Neutrophil (primary cell): Measurements from ENCODE around the gene ANKRD44.

Source experiments
- H3K27ac ChIP-seq: fragments of 200-600 bp; sonication (generic); 2 replicates; pipeline ENCODE4 v1.5.1; 2016; ENCODE audit warnings: mild to moderate bottlenecking, moderate library complexity
- H3K27me3 ChIP-seq: fragments of 200-600 bp; sonication (generic); 2 replicates; pipeline ENCODE4 v1.6.0; 2016; ENCODE audit warnings: mild to moderate bottlenecking
- H3K36me3 ChIP-seq: fragments of 200-600 bp; sonication (generic); 2 replicates; pipeline ENCODE4 v1.5.1; 2017
- H3K4me1 ChIP-seq, 2 experiments: fragments of 200-600 bp in 1 of 2; sonication (generic) in 1 of 2; 1 replicate in 1 of 2; 2 replicates in 1 of 2; pipeline versions ENCODE4 v1.5.1 to v1.6.1; 2013 to 2016; ENCODE audit warnings: low read depth in 1 of 2, low read length in 1 of 2, mild to moderate bottlenecking in 1 of 2, moderate library complexity in 1 of 2; ENCODE audit not compliant: control insufficient read depth in 1 of 2, insufficient read depth in 1 of 2
- H3K4me3 ChIP-seq, 2 experiments: fragments of 200-600 bp in 1 of 2; sonication (generic) in 1 of 2; 1 replicate in 1 of 2; 2 replicates in 1 of 2; pipeline ENCODE4 v1.5.1; 2013 to 2016; ENCODE audit warnings: low read depth in 1 of 2, low read length in 1 of 2, mild to moderate bottlenecking in 1 of 2, moderate library complexity in 1 of 2
- H3K9me3 ChIP-seq: fragments of 200-600 bp; sonication (generic); 2 replicates; pipeline ENCODE4 v1.5.1; 2016
- TF ChIP-seq, protein P1 (sequence below): fragments of 200-600 bp; sonication (generic); IDR thresholded peaks from 2 replicates; pipeline ENCODE4 v1.5.1; 2016; ENCODE audit warnings: antibody characterized with exemption

Gene ANKRD44

GRCh38 chr2:197310271-197310985 lies at the start of gene ANKRD44:
Gene ANKRD44 (minus strand): TSS chr2:197310780. CDS start chr2:197310604, 176 bp downstream.
- Histone ChIP-seq H3K4me3 (peak within 1 kb of the TSS; percentile 76 to 79), H3K4me1 (peaks cover 48 to 53% of the 10 kb centered on the region in 2 experiments), H3K27ac (peak within 1 kb of the TSS; percentile 99), H3K9me3 (no peaks in the 10 kb centered on the region), H3K36me3 (no peaks in the 10 kb centered on the region), H3K27me3 (no peaks in the 10 kb centered on the region)
- TF ChIP-seq, protein P1, sequence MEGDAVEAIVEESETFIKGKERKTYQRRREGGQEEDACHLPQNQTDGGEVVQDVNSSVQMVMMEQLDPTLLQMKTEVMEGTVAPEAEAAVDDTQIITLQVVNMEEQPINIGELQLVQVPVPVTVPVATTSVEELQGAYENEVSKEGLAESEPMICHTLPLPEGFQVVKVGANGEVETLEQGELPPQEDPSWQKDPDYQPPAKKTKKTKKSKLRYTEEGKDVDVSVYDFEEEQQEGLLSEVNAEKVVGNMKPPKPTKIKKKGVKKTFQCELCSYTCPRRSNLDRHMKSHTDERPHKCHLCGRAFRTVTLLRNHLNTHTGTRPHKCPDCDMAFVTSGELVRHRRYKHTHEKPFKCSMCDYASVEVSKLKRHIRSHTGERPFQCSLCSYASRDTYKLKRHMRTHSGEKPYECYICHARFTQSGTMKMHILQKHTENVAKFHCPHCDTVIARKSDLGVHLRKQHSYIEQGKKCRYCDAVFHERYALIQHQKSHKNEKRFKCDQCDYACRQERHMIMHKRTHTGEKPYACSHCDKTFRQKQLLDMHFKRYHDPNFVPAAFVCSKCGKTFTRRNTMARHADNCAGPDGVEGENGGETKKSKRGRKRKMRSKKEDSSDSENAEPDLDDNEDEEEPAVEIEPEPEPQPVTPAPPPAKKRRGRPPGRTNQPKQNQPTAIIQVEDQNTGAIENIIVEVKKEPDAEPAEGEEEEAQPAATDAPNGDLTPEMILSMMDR, result peak; percentile 82

- Histone ChIP-seq H3K4me3 (no peak overlapping the region), H3K27me3 (no peaks in the 10 kb centered on the region), H3K36me3 (no peaks in the 10 kb centered on the region), H3K9me3 (no peaks in the 10 kb centered on the region), H3K27ac (no peak overlapping the region), H3K4me1 (no peaks in the 10 kb centered on the region)
- TF ChIP-seq, protein P1, result no peak
Measured at GRCh38 chr2:197359859-197360258, 49.3 kb upstream of the ANKRD44 start.

DNA sequence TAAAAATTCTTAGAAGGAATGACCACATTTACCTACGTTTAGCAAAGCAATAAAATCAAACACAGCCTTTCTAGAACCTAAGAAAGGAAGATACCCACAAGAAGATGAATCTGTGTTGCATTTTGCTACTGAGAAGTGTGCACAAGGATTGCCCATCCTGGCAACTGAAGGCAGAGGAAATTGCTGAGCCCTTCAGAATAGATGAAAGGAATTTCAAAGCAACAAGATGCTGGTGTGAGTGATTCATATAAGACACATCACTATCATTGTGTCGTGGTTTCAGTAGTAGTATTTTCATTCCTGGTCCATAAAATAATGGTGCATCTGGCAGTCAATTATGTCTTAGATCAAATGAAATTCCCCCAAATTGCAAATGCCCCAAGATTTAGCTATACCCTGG lies 48.4 kb upstream of the ANKRD44 start:
- Histone ChIP-seq H3K4me3 (no peak overlapping the region), H3K27ac (no peak overlapping the region), H3K36me3 (no peaks in the 10 kb centered on the region), H3K4me1 (no peaks in the 10 kb centered on the region), H3K27me3 (no peaks in the 10 kb centered on the region), H3K9me3 (no peaks in the 10 kb centered on the region)
- TF ChIP-seq, protein P1, result no peak

- no peaks in the 10 kb centered on the region for H3K27me3 ChIP-seq
- TF ChIP-seq, protein P1, result no peak
- no peaks in the 10 kb centered on the region for H3K4me1 ChIP-seq
- H3K27ac ChIP-seq, result no peak overlapping the region
- H3K36me3 ChIP-seq, result no peaks in the 10 kb centered on the region
- H3K4me3 ChIP-seq, result no peak overlapping the region
- H3K9me3 ChIP-seq, result no peaks in the 10 kb centered on the region
Measured at GRCh38 chr2:197357986-197358385, 47.4 kb upstream of the ANKRD44 start.

DNA sequence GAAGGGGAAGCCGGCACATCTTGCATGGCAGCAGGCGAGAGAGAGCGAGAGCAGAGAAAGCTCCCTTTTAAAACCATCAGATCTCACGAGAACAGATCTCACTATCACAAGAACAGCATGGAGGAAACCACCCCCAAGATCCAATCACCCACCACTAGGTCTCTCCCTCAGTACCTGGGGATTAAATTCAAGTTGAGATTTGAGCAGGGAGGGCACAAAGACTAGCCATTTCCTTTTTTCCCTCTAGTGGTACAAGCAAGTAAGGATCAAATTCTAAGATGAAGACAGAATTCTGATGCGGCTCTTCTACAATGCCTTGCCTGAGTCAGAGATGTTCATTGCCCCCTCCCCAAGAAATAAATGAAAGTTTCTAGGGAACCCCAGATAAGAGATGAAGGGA lies 45.6 kb upstream of the ANKRD44 start:
- H3K27ac ChIP-seq, result no peak overlapping the region
- no peaks in the 10 kb centered on the region for H3K36me3 ChIP-seq
- H3K9me3 ChIP-seq, result no peaks in the 10 kb centered on the region
- TF ChIP-seq, protein P1, result no peak
- H3K4me1 ChIP-seq, result no peaks in the 10 kb centered on the region
- H3K4me3 ChIP-seq, result no peak overlapping the region
- no peaks in the 10 kb centered on the region for H3K27me3 ChIP-seq
